ENCODE data around the gene SYNGR2.
A peak's percentile ranks its signal among the peaks of the same experiment; 100 is the strongest.

Gene SYNGR2

GRCh38 chr17:78144147-78144719 lies 24.1 kb upstream of the SYNGR2 start:
- Histone ChIP-seq H3K9ac (ENCODE audit: low read depth in 1 of 2, low read length in 2 of 2) (peak overlapping the region in 1 of 2 donors; percentile 66), H3K27ac (ENCODE audit: low read depth, low read length) (peak overlapping the region; percentile 60), H3K4me1 (ENCODE audit: control insufficient read depth in 1 of 2, insufficient read depth in 2 of 2, low read length in 2 of 2) (peaks cover 56 to 77% of the 10 kb centered on the region in 2 donors), H3K27me3 (ENCODE audit: control insufficient read depth in 1 of 2, insufficient read depth in 2 of 2, low read length in 2 of 2) (no peaks in the 10 kb centered on the region), H3K9me3 (ENCODE audit: control insufficient read depth in 1 of 2, low read length in 2 of 2) (no peaks in the 10 kb centered on the region), H3K4me3 (ENCODE audit: low read depth in 1 of 2, low read length in 2 of 2) (peak overlapping the region; percentile 19 to 40), H3K36me3 (ENCODE audit: control insufficient read depth in 1 of 2, insufficient read depth in 2 of 2, low read length in 2 of 2) (no peaks in the 10 kb centered on the region)

GRCh38 chr17:78144736-78145641 lies 23.4 kb upstream of the SYNGR2 start:
- Histone ChIP-seq H3K4me1 (ENCODE audit: control insufficient read depth in 1 of 2, insufficient read depth in 2 of 2, low read length in 2 of 2) (peaks cover 56 to 77% of the 10 kb centered on the region in 2 donors), H3K9me3 (ENCODE audit: control insufficient read depth in 1 of 2, low read length in 2 of 2) (no peaks in the 10 kb centered on the region), H3K9ac (ENCODE audit: low read depth in 1 of 2, low read length in 2 of 2) (peak overlapping the region in 1 of 2 donors; percentile 66), H3K27ac (ENCODE audit: low read depth, low read length) (peak overlapping the region; percentile 60), H3K4me3 (ENCODE audit: low read depth in 1 of 2, low read length in 2 of 2) (peak overlapping the region; percentile 19 to 40), H3K36me3 (ENCODE audit: control insufficient read depth in 1 of 2, insufficient read depth in 2 of 2, low read length in 2 of 2) (no peaks in the 10 kb centered on the region), H3K27me3 (ENCODE audit: control insufficient read depth in 1 of 2, insufficient read depth in 2 of 2, low read length in 2 of 2) (no peaks in the 10 kb centered on the region)

DNA sequence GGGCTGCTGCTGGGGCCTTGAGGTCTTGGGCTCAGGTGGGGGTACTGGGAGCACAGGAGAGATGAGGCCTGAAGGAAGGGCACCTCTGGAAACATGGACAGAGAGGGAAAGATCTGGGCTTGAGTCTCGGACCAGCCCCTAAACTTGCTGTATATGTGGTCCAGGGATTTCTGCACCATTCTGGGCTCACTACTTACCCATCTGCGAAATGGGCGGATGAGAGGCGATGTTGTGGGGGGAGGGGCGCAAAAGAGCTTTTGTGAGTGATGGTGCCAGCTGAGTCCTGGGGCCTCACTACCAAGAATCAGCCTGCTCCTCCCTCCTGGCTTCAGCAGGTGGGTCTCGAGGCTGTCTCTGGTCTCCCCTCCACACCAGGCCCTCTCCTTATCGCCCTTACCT lies 21.9 kb upstream of the SYNGR2 start:
- no peak overlapping the region for H3K27ac ChIP-seq (ENCODE audit: low read depth, low read length)
- H3K27me3 ChIP-seq (ENCODE audit: control insufficient read depth in 1 of 2, insufficient read depth in 2 of 2, low read length in 2 of 2): no peaks in the 10 kb centered on the region
- H3K9me3 ChIP-seq (ENCODE audit: control insufficient read depth in 1 of 2, low read length in 2 of 2): no peaks in the 10 kb centered on the region
- H3K4me1 ChIP-seq (ENCODE audit: control insufficient read depth in 1 of 2, insufficient read depth in 2 of 2, low read length in 2 of 2): peaks cover 59 to 74% of the 10 kb centered on the region in 2 donors
- H3K36me3 ChIP-seq (ENCODE audit: control insufficient read depth in 1 of 2, insufficient read depth in 2 of 2, low read length in 2 of 2): no peaks in the 10 kb centered on the region
- H3K9ac ChIP-seq (ENCODE audit: low read depth in 1 of 2, low read length in 2 of 2): no peak overlapping the region
- H3K4me3 ChIP-seq (ENCODE audit: low read depth in 1 of 2, low read length in 2 of 2): no peak overlapping the region

GRCh38 chr17:78146881-78147280 lies 21.5 kb upstream of the SYNGR2 start:
- Histone ChIP-seq H3K4me3 (ENCODE audit: low read depth in 1 of 2, low read length in 2 of 2) (no peak overlapping the region), H3K9me3 (ENCODE audit: control insufficient read depth in 1 of 2, low read length in 2 of 2) (no peaks in the 10 kb centered on the region), H3K27ac (ENCODE audit: low read depth, low read length) (no peak overlapping the region), H3K27me3 (ENCODE audit: control insufficient read depth in 1 of 2, insufficient read depth in 2 of 2, low read length in 2 of 2) (no peaks in the 10 kb centered on the region), H3K36me3 (ENCODE audit: control insufficient read depth in 1 of 2, insufficient read depth in 2 of 2, low read length in 2 of 2) (no peaks in the 10 kb centered on the region), H3K4me1 (ENCODE audit: control insufficient read depth in 1 of 2, insufficient read depth in 2 of 2, low read length in 2 of 2) (peaks cover 58 to 70% of the 10 kb centered on the region in 2 donors), H3K9ac (ENCODE audit: low read depth in 1 of 2, low read length in 2 of 2) (no peak overlapping the region)

GRCh38 chr17:78147315-78147998 lies 20.9 kb upstream of the SYNGR2 start:
- Histone ChIP-seq H3K9me3 (ENCODE audit: control insufficient read depth in 1 of 2, low read length in 2 of 2) (no peaks in the 10 kb centered on the region), H3K36me3 (ENCODE audit: control insufficient read depth in 1 of 2, insufficient read depth in 2 of 2, low read length in 2 of 2) (no peaks in the 10 kb centered on the region), H3K4me3 (ENCODE audit: low read depth in 1 of 2, low read length in 2 of 2) (no peak overlapping the region), H3K4me1 (ENCODE audit: control insufficient read depth in 1 of 2, insufficient read depth in 2 of 2, low read length in 2 of 2) (peaks cover 54 to 64% of the 10 kb centered on the region in 2 donors), H3K27me3 (ENCODE audit: control insufficient read depth in 1 of 2, insufficient read depth in 2 of 2, low read length in 2 of 2) (no peaks in the 10 kb centered on the region), H3K27ac (ENCODE audit: low read depth, low read length) (no peak overlapping the region), H3K9ac (ENCODE audit: low read depth in 1 of 2, low read length in 2 of 2) (no peak overlapping the region)

DNA sequence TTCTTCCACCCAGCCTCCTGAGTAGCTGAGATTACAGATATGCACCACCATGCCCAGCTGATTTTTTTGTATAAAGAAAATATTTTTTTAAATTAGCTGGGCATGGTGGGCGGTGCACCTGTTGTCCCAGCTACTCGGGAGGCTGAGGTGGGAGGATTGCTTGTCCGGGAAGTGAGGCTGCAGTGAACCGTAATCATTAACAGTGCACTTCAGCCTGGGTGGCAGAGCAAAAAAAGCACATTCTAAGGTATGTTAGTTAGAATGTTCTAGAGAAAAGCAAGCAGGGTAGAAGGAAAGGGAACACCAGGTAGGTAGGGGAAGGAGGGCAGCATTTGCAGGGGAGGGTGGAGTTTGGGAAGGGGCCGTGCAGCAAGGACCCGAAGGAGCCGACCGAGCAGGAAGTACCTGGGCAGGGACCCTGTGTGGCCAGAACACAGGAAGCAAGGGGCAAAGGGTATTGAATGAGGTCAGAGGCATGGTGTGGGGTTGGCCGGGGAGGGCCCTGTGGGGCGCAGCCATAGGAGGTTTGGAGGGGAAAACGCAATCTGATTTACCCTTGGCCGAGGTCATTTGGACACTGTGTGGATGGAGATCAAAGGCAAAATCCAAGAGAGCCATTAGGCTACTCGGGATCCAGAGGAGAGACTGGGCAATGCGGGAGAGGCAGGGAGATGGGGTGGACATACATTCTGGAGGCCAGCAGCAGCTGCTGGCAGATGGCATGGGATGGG lies 19.9 kb upstream of the SYNGR2 start:
- no peaks in the 10 kb centered on the region for H3K36me3 ChIP-seq (ENCODE audit: control insufficient read depth in 1 of 2, insufficient read depth in 2 of 2, low read length in 2 of 2)
- H3K9me3 ChIP-seq (ENCODE audit: control insufficient read depth in 1 of 2, low read length in 2 of 2): no peaks in the 10 kb centered on the region
- H3K27me3 ChIP-seq (ENCODE audit: control insufficient read depth in 1 of 2, insufficient read depth in 2 of 2, low read length in 2 of 2): no peaks in the 10 kb centered on the region
- H3K4me3 ChIP-seq (ENCODE audit: low read depth in 1 of 2, low read length in 2 of 2): no peak overlapping the region
- no peak overlapping the region for H3K27ac ChIP-seq (ENCODE audit: low read depth, low read length)
- H3K9ac ChIP-seq (ENCODE audit: low read depth in 1 of 2, low read length in 2 of 2): no peak overlapping the region
- H3K4me1 ChIP-seq (ENCODE audit: control insufficient read depth in 1 of 2, insufficient read depth in 2 of 2, low read length in 2 of 2): peaks cover 54 to 61% of the 10 kb centered on the region in 2 donors

- no peaks in the 10 kb centered on the region for H3K9me3 ChIP-seq (ENCODE audit: control insufficient read depth in 1 of 2, low read length in 2 of 2)
- H3K4me1 ChIP-seq (ENCODE audit: control insufficient read depth in 1 of 2, insufficient read depth in 2 of 2, low read length in 2 of 2): peaks cover 24 to 32% of the 10 kb centered on the region in 2 donors
- H3K9ac ChIP-seq (ENCODE audit: low read depth in 1 of 2, low read length in 2 of 2): no peak overlapping the region
- no peaks in the 10 kb centered on the region for H3K36me3 ChIP-seq (ENCODE audit: control insufficient read depth in 1 of 2, insufficient read depth in 2 of 2, low read length in 2 of 2)
- H3K4me3 ChIP-seq (ENCODE audit: low read depth in 1 of 2, low read length in 2 of 2): no peak overlapping the region
- H3K27me3 ChIP-seq (ENCODE audit: control insufficient read depth in 1 of 2, insufficient read depth in 2 of 2, low read length in 2 of 2): no peaks in the 10 kb centered on the region
- H3K27ac ChIP-seq (ENCODE audit: low read depth, low read length): no peak overlapping the region
These were observed 16.8 kb upstream of the SYNGR2 start for GRCh38 chr17:78151514-78152008.

- no peak overlapping the region for H3K9ac ChIP-seq (ENCODE audit: low read depth in 1 of 2, low read length in 2 of 2)
These were observed 13.2 kb upstream of the SYNGR2 start for GRCh38 chr17:78154903-78155811.

GRCh38 chr17:78159575-78160158 lies 8.7 kb upstream of the SYNGR2 start:
- Histone ChIP-seq H3K4me3 (ENCODE audit: low read depth in 1 of 2, low read length in 2 of 2) (peak overlapping the region in 1 of 2 donors; percentile 7), H3K9me3 (ENCODE audit: control insufficient read depth in 1 of 2, low read length in 2 of 2) (no peaks in the 10 kb centered on the region), H3K36me3 (ENCODE audit: control insufficient read depth in 1 of 2, insufficient read depth in 2 of 2, low read length in 2 of 2) (no peaks in the 10 kb centered on the region), H3K4me1 (ENCODE audit: control insufficient read depth in 1 of 2, insufficient read depth in 2 of 2, low read length in 2 of 2) (peaks cover 6 to 8% of the 10 kb centered on the region in 2 donors), H3K27ac (ENCODE audit: low read depth, low read length) (no peak overlapping the region), H3K27me3 (ENCODE audit: control insufficient read depth in 1 of 2, insufficient read depth in 2 of 2, low read length in 2 of 2) (no peaks in the 10 kb centered on the region), H3K9ac (ENCODE audit: low read depth in 1 of 2, low read length in 2 of 2) (no peak overlapping the region)

More at GRCh38 chr17:78154903-78155811, 13.2 kb upstream of the SYNGR2 start:
- Histone ChIP-seq H3K27me3 (ENCODE audit: control insufficient read depth in 1 of 2, insufficient read depth in 2 of 2, low read length in 2 of 2) (no peaks in the 10 kb centered on the region), H3K4me3 (ENCODE audit: low read depth in 1 of 2, low read length in 2 of 2) (no peak overlapping the region), H3K36me3 (ENCODE audit: control insufficient read depth in 1 of 2, insufficient read depth in 2 of 2, low read length in 2 of 2) (no peaks in the 10 kb centered on the region), H3K9me3 (ENCODE audit: control insufficient read depth in 1 of 2, low read length in 2 of 2) (no peaks in the 10 kb centered on the region), H3K4me1 (ENCODE audit: control insufficient read depth in 1 of 2, insufficient read depth in 2 of 2, low read length in 2 of 2) (peaks cover 15 to 18% of the 10 kb centered on the region in 2 donors), H3K27ac (ENCODE audit: low read depth, low read length) (no peak overlapping the region)
